H1 (cell line): ENCODE data around the gene KIF5C. TPM values are rescaled to one million over a fixed set of nuclear protein-coding genes. Genes with fewer than 3 reads are reported as not detected.

Experiments
- CTCF ChIA-PET: fragments of 300-600 bp; sonication (Branson Sonifier 250); formaldehyde crosslinking; loops from one replicate; lab custom pipeline; 2021; ENCODE audit not compliant: partially characterized antibody; lab: Charles Lee
- POLR2A ChIA-PET: fragments of 300-600 bp; sonication (Branson Sonifier 250); formaldehyde crosslinking; loops from one replicate; lab custom pipeline; 2021; ENCODE audit warnings: inconsistent platforms; ENCODE audit not compliant: partially characterized antibody; lab: Charles Lee
- DNase-seq, 2 experiments: peaks; one replicate each; pipeline versions ENCODE4 v3.0.0 to v3.0.0-alpha.2; 2010 to 2022; ENCODE audit warnings: low spot score in 2 of 2, low read depth in 1 of 2, mixed read lengths in 1 of 2
- FAIRE-seq: peaks from 2 replicates; lab custom pipeline; 2011; peaks lifted over from hg19 to GRCh38; lab: Jason Lieb, UNC
- H2AFZ ChIP-seq: 2 replicates; pipeline ENCODE4 v1.8.1; 2012; ENCODE audit warnings: low read length, inconsistent platforms
- H2AK5ac ChIP-seq: 2 replicates; pipeline ENCODE4 v1.6.1; 2013; ENCODE audit warnings: low read depth, low read length
- H2BK120ac ChIP-seq: replicated peaks from 2 replicates; pipeline ENCODE3; 2013; ENCODE audit warnings: low read depth, low read length, inconsistent platforms
- H2BK12ac ChIP-seq: 2 replicates; pipeline ENCODE4 v1.6.1; 2013; ENCODE audit warnings: low read depth, low read length
- H2BK15ac ChIP-seq: 2 replicates; pipeline ENCODE4 v1.6.1; 2013; ENCODE audit warnings: low read length
- H2BK20ac ChIP-seq: 2 replicates; pipeline ENCODE4 v1.6.1; 2013; ENCODE audit warnings: low read length
- H2BK5ac ChIP-seq: 2 replicates; pipeline ENCODE4 v1.6.1; 2013; ENCODE audit warnings: low read depth, low read length
- H3K14ac ChIP-seq: 2 replicates; pipeline ENCODE4 v1.6.1; 2013; ENCODE audit warnings: inconsistent platforms; ENCODE audit not compliant: insufficient read length
- H3K18ac ChIP-seq: 2 replicates; pipeline ENCODE4 v1.6.1; 2013; ENCODE audit warnings: low read length; ENCODE audit errors: extremely low read depth
- H3K23ac ChIP-seq: 2 replicates; pipeline ENCODE4 v1.6.1; 2013; ENCODE audit warnings: inconsistent platforms; ENCODE audit not compliant: insufficient read length
- H3K23me2 ChIP-seq: 2 replicates; pipeline ENCODE4 v1.6.1; 2013; ENCODE audit warnings: low read depth, low read length
- H3K27ac ChIP-seq: 2 replicates; pipeline ENCODE4 v1.6.1; 2011; ENCODE audit warnings: low read depth, low read length, inconsistent platforms
- H3K27me3 ChIP-seq, 4 experiments: replicated peaks in 1 of 4; 1 replicate in 1 of 4; 2 replicates in 3 of 4; pipeline versions ENCODE4 v1.6.1 to v1.8.1; 2011 to 2013; ENCODE audit warnings: low read length in 3 of 4, mild to moderate bottlenecking in 3 of 4, inconsistent platforms in 2 of 4, mixed read lengths in 2 of 4, moderate library complexity in 1 of 4; ENCODE audit not compliant: control insufficient read depth in 3 of 4, insufficient read depth in 3 of 4; ENCODE audit errors: extremely low read depth in 1 of 4
- H3K36me3 ChIP-seq, 4 experiments: 2 replicates each; pipeline versions ENCODE4 v1.6.1 to v1.8.1; 2011 to 2013; ENCODE audit warnings: mild to moderate bottlenecking in 4 of 4, low read length in 3 of 4, moderate library complexity in 2 of 4, control low read depth in 1 of 4, inconsistent platforms in 1 of 4; ENCODE audit not compliant: insufficient read depth in 4 of 4, control insufficient read depth in 2 of 4
- H3K4ac ChIP-seq: replicated peaks from 2 replicates; pipeline ENCODE3; 2013; ENCODE audit warnings: low read length, low read depth, mixed read lengths, inconsistent platforms; ENCODE audit not compliant: insufficient read length
- H3K4me1 ChIP-seq, 4 experiments: replicated peaks in 1 of 4; 1 replicate in 1 of 4; 2 replicates in 3 of 4; pipeline versions ENCODE4 v1.6.1 to v1.8.1; 2011 to 2013; ENCODE audit warnings: low read length in 3 of 4, inconsistent platforms in 2 of 4, mixed read lengths in 1 of 4; ENCODE audit not compliant: insufficient read depth in 4 of 4, control insufficient read depth in 3 of 4
- H3K4me2 ChIP-seq, 2 experiments: 2 replicates each; pipeline versions ENCODE4 v1.6.1 to v1.8.1; 2011 to 2013; ENCODE audit warnings: low read depth in 2 of 2, low read length in 2 of 2, control low read depth in 1 of 2, inconsistent platforms in 1 of 2, mild to moderate bottlenecking in 1 of 2; ENCODE audit not compliant: insufficient read depth in 1 of 2
- H3K4me3 ChIP-seq, 4 experiments: fragments of 200-600, 300-600 bp in 1 of 4; sonication (generic), shearing (Covaris generic), sonication (Bioruptor Twin) in 1 of 4; 2 replicates each; pipeline versions ENCODE4 v1.5.1 to v1.8.1; 2011 to 2016; ENCODE audit warnings: low read length in 4 of 4, low read depth in 3 of 4, control low read depth in 2 of 4, inconsistent platforms in 2 of 4, mild to moderate bottlenecking in 2 of 4, mixed read lengths in 1 of 4, moderate library complexity in 1 of 4; ENCODE audit not compliant: insufficient read depth in 2 of 4; ENCODE audit errors: extremely low read depth in 1 of 4
- H3K56ac ChIP-seq: replicated peaks from 2 replicates; pipeline ENCODE3; 2013; ENCODE audit warnings: low read depth, mild to moderate bottlenecking, mixed read lengths, low read length, inconsistent platforms; ENCODE audit not compliant: insufficient read length
- H3K79me1 ChIP-seq: 2 replicates; pipeline ENCODE4 v1.6.1; 2013; ENCODE audit warnings: low read depth, low read length, control low read depth
- H3K79me2 ChIP-seq, 2 experiments: 2 replicates each; pipeline versions ENCODE4 v1.6.1 to v1.8.1; 2012 to 2013; ENCODE audit warnings: low read length in 2 of 2, mild to moderate bottlenecking in 2 of 2, inconsistent platforms in 1 of 2; ENCODE audit not compliant: insufficient read depth in 2 of 2, control insufficient read depth in 1 of 2
- H3K9ac ChIP-seq, 4 experiments: replicated peaks in 1 of 4; 1 replicate in 1 of 4; 2 replicates in 3 of 4; pipeline versions ENCODE4 v1.6.1 to v1.8.1; 2011 to 2013; ENCODE audit warnings: low read depth in 3 of 4, low read length in 3 of 4, control low read depth in 2 of 4, mild to moderate bottlenecking in 2 of 4, moderate library complexity in 2 of 4, inconsistent platforms in 1 of 4; ENCODE audit errors: extremely low read depth in 1 of 4
- H3K9me3 ChIP-seq, 2 experiments: 2 replicates each; pipeline versions ENCODE4 v1.6.1 to v1.8.1; 2012 to 2013; ENCODE audit warnings: mild to moderate bottlenecking in 2 of 2, moderate library complexity in 2 of 2, control low read depth in 1 of 2, inconsistent platforms in 1 of 2, low read depth in 1 of 2, low read length in 1 of 2, mixed read lengths in 1 of 2; ENCODE audit not compliant: insufficient read depth in 2 of 2
- H4K20me1 ChIP-seq, 2 experiments: replicated peaks in 1 of 2; 2 replicates each; pipeline versions ENCODE3 to v1.8.1; 2011 to 2013; ENCODE audit warnings: inconsistent platforms in 2 of 2, low read length in 2 of 2, mild to moderate bottlenecking in 1 of 2; ENCODE audit not compliant: insufficient read depth in 2 of 2, control insufficient read depth in 1 of 2
- H4K5ac ChIP-seq: 2 replicates; pipeline ENCODE4 v1.6.1; 2013; ENCODE audit warnings: low read length, low read depth, mixed read lengths, inconsistent platforms; ENCODE audit not compliant: insufficient read length
- H4K8ac ChIP-seq: 2 replicates; pipeline ENCODE4 v1.8.0; 2013; ENCODE audit warnings: mild to moderate bottlenecking, moderate library complexity, low read length, inconsistent platforms; ENCODE audit not compliant: insufficient read depth; ENCODE audit errors: extremely low read depth
- H4K91ac ChIP-seq: replicated peaks from 2 replicates; pipeline ENCODE3; 2013; ENCODE audit warnings: low read length, mixed read lengths, inconsistent platforms; ENCODE audit not compliant: insufficient read length
- CHD1 ChIP-seq: IDR thresholded peaks from 2 replicates; pipeline ENCODE4 v1.6.1; 2012; ENCODE audit warnings: low read depth, low read length, improper control_type of control experiment
- CHD2 ChIP-seq: IDR thresholded peaks from 2 replicates; pipeline ENCODE4 v1.6.1; 2012; ENCODE audit warnings: low read length, improper control_type of control experiment
- EZH2 ChIP-seq: fragments of 200-600 bp; sonication (generic); IDR thresholded peaks from 2 replicates; pipeline ENCODE4 v1.7.1; 2012; ENCODE audit warnings: low read depth, mild to moderate bottlenecking, moderate library complexity, low read length, inconsistent platforms; ENCODE audit not compliant: severe bottlenecking
- KDM1A ChIP-seq: fragments of 200-600, 300-600 bp; sonication (generic); IDR thresholded peaks from 2 replicates; pipeline ENCODE4 v1.7.1; 2016; ENCODE audit warnings: mild to moderate bottlenecking, low read length, borderline replicate concordance
- PHF8 ChIP-seq: fragments of 200-600 bp; sonication (generic); conservative IDR thresholded peaks from 2 replicates; pipeline ENCODE4 v1.7.1; 2012; ENCODE audit warnings: low read depth, mild to moderate bottlenecking, inconsistent platforms, low read length, moderate library complexity
- POU5F1 ChIP-seq: IDR thresholded peaks from 2 replicates; pipeline ENCODE4 v1.6.1; 2011; ENCODE audit warnings: low read depth, mild to moderate bottlenecking, low read length, moderate library complexity
- RAD21 ChIP-seq, 2 experiments: IDR thresholded peaks in 1 of 2; conservative IDR thresholded peaks in 1 of 2; 2 replicates each; pipeline ENCODE4 v1.6.1; 2011; ENCODE audit warnings: low read depth in 2 of 2, low read length in 2 of 2, improper control_type of control experiment in 1 of 2, inconsistent platforms in 1 of 2, mild to moderate bottlenecking in 1 of 2, moderate library complexity in 1 of 2
- SIN3A ChIP-seq, 2 experiments: IDR thresholded peaks in 1 of 2; conservative IDR thresholded peaks in 1 of 2; 2 replicates each; pipeline ENCODE4 v1.6.1; 2011 to 2012; ENCODE audit warnings: low read length in 2 of 2, improper control_type of control experiment in 1 of 2, low read depth in 1 of 2, mild to moderate bottlenecking in 1 of 2
- SRF ChIP-seq: IDR thresholded peaks from 2 replicates; pipeline ENCODE4 v1.6.1; 2011; ENCODE audit warnings: mild to moderate bottlenecking, low read depth, low read length, moderate library complexity
- USF2 ChIP-seq: IDR thresholded peaks from 2 replicates; pipeline ENCODE4 v1.6.1; 2011; ENCODE audit warnings: low read length, improper control_type of control experiment
- YY1 ChIP-seq: IDR thresholded peaks from 2 replicates; pipeline ENCODE4 v1.6.1; 2011; ENCODE audit warnings: low read depth, mild to moderate bottlenecking, low read length
- WGBS, 2 experiments: shearing (Covaris generic) in 1 of 2; methylation state at CpG; one replicate each; pipeline versions ENCODE4 v1.1.6 to v1.1.7; 2013 to 2015; ENCODE audit warnings: low lambda C conversion rate in 2 of 2, mixed read lengths in 2 of 2, inconsistent platforms in 1 of 2, low coverage in 1 of 2, missing lambda C conversion rate in 1 of 2; ENCODE audit not compliant: insufficient replicate concordance in 2 of 2, insufficient coverage in 1 of 2, insufficient read length in 1 of 2; ENCODE audit errors: extremely low coverage in 1 of 2, missing lambda C conversion rate in 1 of 2; 5-methylcytosine and 5-hydroxymethylcytosine counted together
- polyA plus RNA-seq, 7 experiments: library from polyadenylated mRNA; depleted of rRNA in 3 of 7; stranded (reverse) in 5 of 7; unstranded in 2 of 7; fragments of >200 nt in 5 of 7; fragments of 200-250 nt in 2 of 7; gene quantifications; 1 replicate in 5 of 7; 2 replicates in 1 of 7; 4 replicates in 1 of 7; pipeline versions ENCODE4 v1.2.1 to v1.2.3, GENCODE V29; 2011 to 2013; ENCODE audit warnings: missing spikeins in 2 of 7, mixed read lengths in 2 of 7
- total RNA-seq: library from RNA; stranded (reverse); fragmentation: NEBNext Ultra II Directional; extraction: Animal tissue kit (Norgen Biotek cat#: 25700); gene quantifications from 2 replicates; pipeline ENCODE4 v1.2.1, GENCODE V29; 2021

KIF5C gene
- total and polyA plus RNA-seq, 2 of the 8 experiments (the other 6 are each of a cell fraction or from before 2014, with no cell fraction given) = 16.3 to 66.4 TPM

- H3K4me1 ChIP-seq = peaks cover 2 to 17% (median 4%) of the 10 kb centered on the region in 4 experiments; a peak in 4 of 7 replicates
- no peak overlapping the region for H3K18ac ChIP-seq
- peaks cover 3% of the 10 kb centered on the region; the same call in 1 of the 2 replicates for H3K23me2 ChIP-seq
- no peak for FAIRE-seq
- CTCF ChIA-PET = interaction anchor here (0.6 to 14.6 kb wide), 3 partner anchors 11 to 90 kb away, joined by 3 to 277 read pairs (median 27); partner anchors contain the start of gene LYPD6B
- H2BK15ac ChIP-seq = no peak overlapping the region
- no peak overlapping the region for H2BK120ac ChIP-seq
- no peak overlapping the region for H3K27ac ChIP-seq
- no peak overlapping the region for H4K8ac ChIP-seq
- no peaks in the 10 kb centered on the region for H3K79me2 ChIP-seq
- no peak overlapping the region for H4K5ac ChIP-seq
- 0 out of 2 replicates have a peak overlapping the region, but pooled peaks have one; percentile 3 for H2BK12ac ChIP-seq
- H3K79me1 ChIP-seq = no peaks in the 10 kb centered on the region
- 76% methylated on average over 4 of the region's 4 CpGs; no CpG with 5 or more reads in 1 of the 2 experiments for WGBS, 2 experiments
- H3K27me3 ChIP-seq = no peaks in the 10 kb centered on the region
- H4K20me1 ChIP-seq = no peaks in the 10 kb centered on the region
- H3K4me2 ChIP-seq = no peak overlapping the region; a peak in 1 of 4 replicates
- H2BK20ac ChIP-seq = no peak overlapping the region
- H3K4me3 ChIP-seq = no peak overlapping the region
- no peak overlapping the region for H3K14ac ChIP-seq
- H3K4ac ChIP-seq = no peak overlapping the region
- H3K9me3 ChIP-seq = peaks cover 5 to 15% of the 10 kb centered on the region in 2 experiments; a peak in 3 of 4 replicates
- H3K9ac ChIP-seq = no peak overlapping the region
- H4K91ac ChIP-seq = no peak overlapping the region
- POLR2A ChIA-PET = interaction anchor here (0.7 kb wide), 1 partner anchor 10 kb away, joined by 3 read pairs; no protein-coding TSS in a partner anchor
- H3K36me3 ChIP-seq = peaks cover 16 to 45% (median 32%) of the 10 kb centered on the region in 4 experiments
- no peak for DNase-seq
- H2AK5ac ChIP-seq = no peak overlapping the region
- no peak overlapping the region for H3K23ac ChIP-seq
- H2BK5ac ChIP-seq = no peak overlapping the region
- no peak overlapping the region for H3K56ac ChIP-seq
- no peak overlapping the region for H2AFZ ChIP-seq
- TF ChIP-seq YY1 (no peak), CHD1 (no peak), KDM1A (no peak), PHF8 (no peak), POU5F1 (no peak), USF2 (no peak), SRF (no peak), SIN3A (conservative IDR thresholded peaks at IDR 0.05 in 1 of 2, IDR thresholded peaks at IDR 0.05 in 1 of 2; ENCODE audit: low read depth in 1 of 2, low read length in 2 of 2) (no peak), EZH2 (no peak), CHD2 (no peak), RAD21 (IDR thresholded peaks at IDR 0.05 in 1 of 2, conservative IDR thresholded peaks at IDR 0.05 in 1 of 2; ENCODE audit: low read depth in 2 of 2, low read length in 2 of 2) (no peak)
Measured at GRCh38 chr2:149006883-149007543, 132.0 kb downstream of the KIF5C start.
